GM18526 (cell line): Measurements from ENCODE around the gene FKBP1B.

Experiments used
- POLR2A ChIP-seq: IDR thresholded peaks from 3 replicates; pipeline ENCODE4 v1.6.1; 2011; ENCODE audit not compliant: insufficient read length; ENCODE audit errors: extremely low read depth

Gene FKBP1B

GRCh38 chr2:24020244-24020643, 29.3 kb upstream of the FKBP1B start:
- TF ChIP-seq POLR2A = no peak

- no peak for TF ChIP-seq POLR2A
Measured at GRCh38 chr2:24021122-24021998, 28.2 kb upstream of the FKBP1B start.

- no peak for TF ChIP-seq POLR2A
Measured at GRCh38 chr2:24022324-24022974, 27.1 kb upstream of the FKBP1B start.

GRCh38 chr2:24022975-24023575, 26.5 kb upstream of the FKBP1B start:
- TF ChIP-seq POLR2A = no peak

- TF ChIP-seq POLR2A = no peak
Measured at GRCh38 chr2:24024018-24024417, 25.5 kb upstream of the FKBP1B start.

GRCh38 chr2:24024996-24025663, 24.4 kb upstream of the FKBP1B start:
- no peak for TF ChIP-seq POLR2A

- TF ChIP-seq POLR2A = no peak
Measured at GRCh38 chr2:24026233-24026632, 23.3 kb upstream of the FKBP1B start.

GRCh38 chr2:24038786-24039499, 10.6 kb upstream of the FKBP1B start:
- no peak for TF ChIP-seq POLR2A

- TF ChIP-seq POLR2A = no peak
Measured at GRCh38 chr2:24040511-24040910, 9.0 kb upstream of the FKBP1B start.

- TF ChIP-seq POLR2A = no peak
Measured at GRCh38 chr2:24045511-24046508, 3.7 kb upstream of the FKBP1B start.

- no peak for TF ChIP-seq POLR2A
Measured at GRCh38 chr2:24046599-24046929, 3.0 kb upstream of the FKBP1B start.

GRCh38 chr2:24046930-24047702, 2.4 kb upstream of the FKBP1B start, which contains the start of gene WDCP:
Gene WDCP, minus strand, starts transcription at chr2:24047391. Its CDS starts 7,897 bp downstream, at chr2:24039494.
- TF ChIP-seq POLR2A = peak; percentile 92

- TF ChIP-seq POLR2A = no peak
Measured at GRCh38 chr2:24047703-24048033, 1.9 kb upstream of the FKBP1B start.
